WTC11 (cell line): ENCODE data around the gene DTX1. TPM values are rescaled to one million over a fixed set of nuclear protein-coding genes. Genes with fewer than 3 reads are reported as not detected.

Experiments used
- ATAC-seq: fragments of 200-7000 bp; cut with Tn5 transposase; 2 replicates; pipeline ENCODE4 v1.10.0; 2021; ENCODE audit warnings: mild to moderate bottlenecking, moderate library complexity
- CTCF ChIA-PET: fragments of 300-600 bp; sonication (Branson Sonifier 250); formaldehyde crosslinking; loops from one replicate; lab custom pipeline; 2021; ENCODE audit warnings: antibody characterized with exemption; lab: Charles Lee
- POLR2A ChIA-PET: fragments of 350-600 bp; sonication (Branson Sonifier 250); formaldehyde crosslinking; loops from one replicate; lab custom pipeline; 2021; ENCODE audit warnings: antibody characterized with exemption; lab: Charles Lee
- DNase-seq: peaks from one replicate; pipeline ENCODE4 v3.0.0; 2021; ENCODE audit warnings: low spot score
- H3K27ac Mint-ChIP-seq: 2 replicates; pipeline ENCODE4 v1.8.0; 2021; ENCODE audit warnings: mixed read lengths
- H3K27me3 Mint-ChIP-seq: 2 replicates; pipeline ENCODE4 v1.8.0; 2021; ENCODE audit warnings: low read depth, mild to moderate bottlenecking, moderate library complexity, mixed read lengths
- H3K36me3 Mint-ChIP-seq: 2 replicates; pipeline ENCODE4 v1.8.0; 2021; ENCODE audit warnings: mixed read lengths
- H3K4me1 Mint-ChIP-seq: 2 replicates; pipeline ENCODE4 v1.8.0; 2022; ENCODE audit warnings: mixed read lengths
- H3K4me3 Mint-ChIP-seq: 2 replicates; pipeline ENCODE4 v1.8.0; 2021; ENCODE audit warnings: mild to moderate bottlenecking, moderate library complexity, mixed read lengths
- H3K9me3 Mint-ChIP-seq: 2 replicates; pipeline ENCODE4 v1.8.0; 2021; ENCODE audit warnings: mixed read lengths
- AR ChIP-seq: fragments of 250-450 bp; sonication (Bioruptor Pico); IDR thresholded peaks from 2 replicates; pipeline ENCODE4 v1.9.0; 2021; ENCODE audit warnings: mild to moderate bottlenecking
- ARID4B ChIP-seq: sonication (generic); formaldehyde crosslinking; IDR thresholded peaks from 2 replicates; pipeline ENCODE4 v1.8.0; 2023; ENCODE audit warnings: missing genetic modification reagents, mild to moderate bottlenecking, borderline replicate concordance
- ATF6 ChIP-seq: sonication (generic); formaldehyde crosslinking; IDR thresholded peaks from 2 replicates; pipeline ENCODE4 v1.8.1; 2023; ENCODE audit warnings: mild to moderate bottlenecking, missing genetic modification reagents
- E2F1 ChIP-seq: sonication (generic); formaldehyde crosslinking; IDR thresholded peaks from 2 replicates; pipeline ENCODE4 v1.8.0; 2022; ENCODE audit warnings: mild to moderate bottlenecking, missing genetic modification reagents
- E2F5 ChIP-seq: sonication (generic); formaldehyde crosslinking; IDR thresholded peaks from 2 replicates; pipeline ENCODE4 v1.8.1; 2022; ENCODE audit warnings: mild to moderate bottlenecking, moderate library complexity, missing genetic modification reagents
- FOXP1 ChIP-seq: sonication (generic); formaldehyde crosslinking; IDR thresholded peaks from 2 replicates; pipeline ENCODE4 v1.8.0; 2022; ENCODE audit warnings: missing genetic modification reagents, mild to moderate bottlenecking, moderate library complexity, borderline replicate concordance
- FOXP4 ChIP-seq: sonication (generic); formaldehyde crosslinking; IDR thresholded peaks from 2 replicates; pipeline ENCODE4 v1.8.0; 2022; ENCODE audit warnings: mild to moderate bottlenecking, missing genetic modification reagents
- GABPB1 ChIP-seq: sonication (generic); formaldehyde crosslinking; IDR thresholded peaks from 2 replicates; pipeline ENCODE4 v1.8.1; 2023; ENCODE audit warnings: mild to moderate bottlenecking, missing genetic modification reagents
- GRHL2 ChIP-seq: fragments of 250-450 bp; sonication (Bioruptor Pico); IDR thresholded peaks from 2 replicates; pipeline ENCODE4 v1.8.0; 2022; ENCODE audit warnings: mild to moderate bottlenecking, moderate library complexity; ENCODE audit not compliant: insufficient replicate concordance, severe bottlenecking
- NR1H2 ChIP-seq: sonication (generic); formaldehyde crosslinking; IDR thresholded peaks from 2 replicates; pipeline ENCODE4 v1.9.0; 2021; ENCODE audit warnings: mild to moderate bottlenecking, moderate library complexity, missing genetic modification reagents
- NR2C2 ChIP-seq: sonication (generic); formaldehyde crosslinking; IDR thresholded peaks from 2 replicates; pipeline ENCODE4 v1.8.0; 2022; ENCODE audit warnings: mild to moderate bottlenecking, missing genetic modification reagents
- TEAD4 ChIP-seq: sonication (generic); formaldehyde crosslinking; IDR thresholded peaks from 2 replicates; pipeline ENCODE4 v1.8.0; 2022; ENCODE audit warnings: mild to moderate bottlenecking, missing genetic modification reagents
- ZBTB43 ChIP-seq: sonication (generic); formaldehyde crosslinking; IDR thresholded peaks from 2 replicates; pipeline ENCODE4 v1.8.1; 2023; ENCODE audit warnings: mild to moderate bottlenecking, missing genetic modification reagents
- ZNF263 ChIP-seq: sonication (generic); formaldehyde crosslinking; IDR thresholded peaks from 2 replicates; pipeline ENCODE4 v1.8.1; 2022; ENCODE audit warnings: low read depth, mild to moderate bottlenecking, moderate library complexity, missing genetic modification reagents
- ZNF281 ChIP-seq: sonication (generic); formaldehyde crosslinking; IDR thresholded peaks from 2 replicates; pipeline ENCODE4 v1.8.0; 2023; ENCODE audit warnings: mild to moderate bottlenecking, missing genetic modification reagents
- ZNF317 ChIP-seq: sonication (generic); formaldehyde crosslinking; IDR thresholded peaks from 2 replicates; pipeline ENCODE4 v1.8.1; 2023; ENCODE audit warnings: low read depth, mild to moderate bottlenecking, moderate library complexity, missing genetic modification reagents, borderline replicate concordance
- ZNF671 ChIP-seq: fragments of 250-450 bp; sonication (Bioruptor Pico); IDR thresholded peaks from 2 replicates; pipeline ENCODE4 v1.8.0; 2021; ENCODE audit warnings: mild to moderate bottlenecking
- total RNA-seq: library from RNA; stranded (reverse); gene quantifications from 3 replicates; pipeline ENCODE4 v1.2.3, GENCODE V29; 2021

Gene DTX1
- total RNA-seq, 1 experiment from 2014 or later, result 6.2 TPM

- no peaks in the 10 kb centered on the region for H3K9me3 Mint-ChIP-seq
- H3K4me3 Mint-ChIP-seq, result no peak overlapping the region
- DNase-seq, result no peak
- H3K4me1 Mint-ChIP-seq, result peaks cover 14% of the 10 kb centered on the region
- ChIA-PET CTCF (interaction anchor here (0.7 to 8.4 kb wide), 6 partner anchors 11 to 69 kb away, joined by 3 to 181 read pairs (median 4); partner anchors contain the start of gene CFAP73), POLR2A (no interaction called here)
- H3K36me3 Mint-ChIP-seq, result no peaks in the 10 kb centered on the region
- no peak for TF ChIP-seq ZNF317 (CRISPR knock-in tag)
- TF ChIP-seq ZNF671, result no peak
- TF ChIP-seq NR2C2 (CRISPR knock-in tag), result no peak
- TF ChIP-seq FOXP4 (CRISPR knock-in tag), result no peak
- TF ChIP-seq ATF6 (CRISPR knock-in tag), result no peak
- TF ChIP-seq ZNF281 (CRISPR knock-in tag), result no peak
- no peak for TF ChIP-seq NR1H2 (CRISPR knock-in tag)
- no peak for TF ChIP-seq E2F1 (CRISPR knock-in tag)
- TF ChIP-seq AR, result no peak
- no peak for TF ChIP-seq ZNF263
- no peak for TF ChIP-seq FOXP1 (CRISPR knock-in tag)
- no peak for TF ChIP-seq GRHL2 (CRISPR knock-in tag)
- TF ChIP-seq ZBTB43 (CRISPR knock-in tag), result no peak
- no peak for TF ChIP-seq ARID4B (CRISPR knock-in tag)
- no peak for TF ChIP-seq GABPB1 (CRISPR knock-in tag)
- no peak for TF ChIP-seq TEAD4 (CRISPR knock-in tag)
- TF ChIP-seq E2F5 (CRISPR knock-in tag), result no peak
- no peak for ATAC-seq
- no peak overlapping the region for H3K27ac Mint-ChIP-seq
- peaks cover 20% of the 10 kb centered on the region for H3K27me3 Mint-ChIP-seq
These were observed 75.0 kb downstream of the DTX1 start for GRCh38 chr12:113131556-113131955.
